ENCODE data around the gene MYO3A.

DNA sequence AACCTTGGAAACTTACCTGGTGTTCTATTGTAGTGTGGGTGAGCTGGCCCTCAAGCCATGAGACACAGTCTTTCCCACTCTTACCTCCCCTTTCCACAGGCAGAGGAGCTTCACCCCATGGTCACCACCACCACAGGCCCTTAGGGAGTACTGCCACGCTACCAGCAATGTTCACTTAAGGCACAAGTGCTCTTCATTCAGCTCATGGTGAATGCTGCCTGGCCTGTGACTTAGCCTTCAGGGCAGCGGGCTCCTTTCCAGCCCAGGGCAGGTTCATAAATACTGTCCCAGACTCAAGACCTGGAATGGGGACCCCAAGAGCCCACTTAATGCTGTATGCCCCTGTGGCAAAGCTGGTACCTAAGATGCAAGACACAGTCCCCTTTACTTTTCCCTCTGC lies 109.4 kb downstream of the MYO3A start:
- TF ChIP-seq, protein P1, sequence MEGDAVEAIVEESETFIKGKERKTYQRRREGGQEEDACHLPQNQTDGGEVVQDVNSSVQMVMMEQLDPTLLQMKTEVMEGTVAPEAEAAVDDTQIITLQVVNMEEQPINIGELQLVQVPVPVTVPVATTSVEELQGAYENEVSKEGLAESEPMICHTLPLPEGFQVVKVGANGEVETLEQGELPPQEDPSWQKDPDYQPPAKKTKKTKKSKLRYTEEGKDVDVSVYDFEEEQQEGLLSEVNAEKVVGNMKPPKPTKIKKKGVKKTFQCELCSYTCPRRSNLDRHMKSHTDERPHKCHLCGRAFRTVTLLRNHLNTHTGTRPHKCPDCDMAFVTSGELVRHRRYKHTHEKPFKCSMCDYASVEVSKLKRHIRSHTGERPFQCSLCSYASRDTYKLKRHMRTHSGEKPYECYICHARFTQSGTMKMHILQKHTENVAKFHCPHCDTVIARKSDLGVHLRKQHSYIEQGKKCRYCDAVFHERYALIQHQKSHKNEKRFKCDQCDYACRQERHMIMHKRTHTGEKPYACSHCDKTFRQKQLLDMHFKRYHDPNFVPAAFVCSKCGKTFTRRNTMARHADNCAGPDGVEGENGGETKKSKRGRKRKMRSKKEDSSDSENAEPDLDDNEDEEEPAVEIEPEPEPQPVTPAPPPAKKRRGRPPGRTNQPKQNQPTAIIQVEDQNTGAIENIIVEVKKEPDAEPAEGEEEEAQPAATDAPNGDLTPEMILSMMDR (IDR thresholded peaks at IDR 0.05; ENCODE audit: low read depth, low read length, missing input control), result no peak
- TF ChIP-seq YY1 (IDR thresholded peaks at IDR 0.05) (no peak), TAF1 (conservative IDR thresholded peaks at IDR 0.05) (no peak)

All from liver (tissue), 3 donors.